ENCODE data around the gene LRRC8D.

LRRC8D gene

DNA sequence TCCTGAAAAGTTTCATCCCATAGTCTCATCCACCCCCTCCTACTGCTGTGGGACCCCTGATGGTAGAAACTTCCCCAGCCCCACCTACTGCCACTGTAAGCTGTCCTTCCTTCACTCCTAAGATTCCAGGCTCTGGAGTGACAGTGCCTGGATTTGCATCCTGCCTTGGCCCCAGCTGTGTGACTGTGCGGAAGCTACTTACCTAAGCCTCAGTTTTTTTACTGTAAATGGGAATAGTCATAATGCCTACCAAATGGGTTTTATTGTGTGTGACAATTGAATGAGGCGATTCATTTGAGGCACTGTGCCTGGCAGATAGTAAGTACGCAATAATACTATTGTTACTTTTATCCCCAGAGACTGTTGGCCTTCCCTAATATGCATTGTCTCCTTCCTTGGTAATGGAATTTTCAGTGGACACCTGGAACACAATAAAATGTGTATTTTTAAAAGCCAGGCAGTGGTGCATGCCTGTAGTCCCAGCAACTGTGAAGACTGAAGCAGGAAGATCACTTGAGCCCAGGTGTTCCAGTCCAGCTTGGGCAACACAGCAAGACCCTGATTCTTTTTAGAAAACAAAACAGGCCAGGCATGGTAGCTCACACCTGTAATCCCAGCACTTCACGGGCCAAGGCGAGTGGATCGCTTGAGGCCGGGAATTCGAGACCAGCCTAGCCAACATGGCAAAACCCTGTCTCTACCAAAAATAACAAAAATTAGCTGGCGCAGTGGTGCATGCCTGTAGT lies 119.0 kb downstream of the LRRC8D start:
- TF ChIP-seq GATA1 (IDR thresholded peaks at IDR 0.05; ENCODE audit: low read depth, low read length) (no peak), POLR2A (IDR thresholded peaks at IDR 0.05; ENCODE audit: low read length) (no peak)
- no peak for DNase-seq

GRCh38 chr1:89941110-89941766 lies 120.4 kb downstream of the LRRC8D start:
- peak; percentile 62 to 66 for DNase-seq
- TF ChIP-seq POLR2A (IDR thresholded peaks at IDR 0.05; ENCODE audit: low read length) (no peak), GATA1 (IDR thresholded peaks at IDR 0.05; ENCODE audit: low read depth, low read length) (no peak)

GRCh38 chr1:89942014-89942413 lies 121.2 kb downstream of the LRRC8D start:
- no peak for DNase-seq
- TF ChIP-seq POLR2A (IDR thresholded peaks at IDR 0.05; ENCODE audit: low read length) (no peak), GATA1 (IDR thresholded peaks at IDR 0.05; ENCODE audit: low read depth, low read length) (no peak)

- no peak for DNase-seq
These were observed 122.2 kb downstream of the LRRC8D start for GRCh38 chr1:89942825-89943658.

DNA sequence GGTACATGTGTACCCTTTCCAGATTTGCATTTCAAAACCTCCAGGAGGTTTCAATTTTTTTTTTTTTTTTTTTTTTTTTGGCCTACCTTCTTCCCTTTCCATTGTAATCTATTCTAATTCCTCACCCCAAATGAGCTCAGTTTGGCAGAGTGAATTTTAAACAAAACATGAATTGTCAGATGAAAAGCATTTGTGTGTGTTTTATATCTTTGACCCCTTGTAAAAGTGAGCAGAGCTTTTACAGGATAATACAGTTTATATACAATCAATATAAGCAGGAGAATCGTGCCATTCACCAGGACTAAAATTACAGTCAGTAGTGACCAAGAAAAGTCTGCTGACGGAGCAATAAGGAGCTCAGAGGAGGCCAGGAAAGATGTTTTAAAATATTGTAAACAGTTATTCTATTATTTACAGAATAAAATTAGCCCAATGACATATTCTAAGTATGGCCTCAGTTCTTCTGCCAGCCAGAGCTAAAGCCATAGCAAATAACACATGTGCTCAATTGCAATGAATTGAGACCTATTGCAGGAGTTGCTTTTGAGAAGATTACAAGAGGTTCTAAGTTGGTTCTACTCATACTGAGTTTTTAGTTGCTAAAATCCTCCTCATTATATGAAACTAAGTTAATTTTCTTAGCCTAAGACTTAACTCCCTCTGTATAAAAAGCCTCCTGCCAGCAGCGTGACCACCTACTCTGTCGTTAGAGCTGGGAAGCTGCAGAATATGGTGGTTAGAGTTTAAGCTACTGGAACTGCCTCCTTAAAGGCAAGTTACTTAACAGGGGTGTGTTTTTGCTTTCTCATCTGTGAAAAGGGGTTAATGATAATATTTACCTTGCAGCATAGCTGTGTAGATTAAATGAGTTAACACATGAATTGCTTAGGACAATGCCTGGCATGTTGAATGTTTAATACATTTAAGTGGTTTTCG lies 123.3 kb downstream of the LRRC8D start:
- no peak for TF ChIP-seq POLR2A (IDR thresholded peaks at IDR 0.05; ENCODE audit: low read length)
- TF ChIP-seq GATA1 (IDR thresholded peaks at IDR 0.05; ENCODE audit: low read depth, low read length) = no peak
- no peak for DNase-seq

More at GRCh38 chr1:89942825-89943658, 122.2 kb downstream of the LRRC8D start:
- TF ChIP-seq GATA1 (IDR thresholded peaks at IDR 0.05; ENCODE audit: low read depth, low read length) = no peak
- no peak for TF ChIP-seq POLR2A (IDR thresholded peaks at IDR 0.05; ENCODE audit: low read length)

GRCh38 chr1:89945852-89946476 lies 125.1 kb downstream of the LRRC8D start:
- TF ChIP-seq GATA1 (IDR thresholded peaks at IDR 0.05; ENCODE audit: low read depth, low read length) (no peak), POLR2A (IDR thresholded peaks at IDR 0.05; ENCODE audit: low read length) (no peak)
- peak; percentile 35 to 62 for DNase-seq

DNA sequence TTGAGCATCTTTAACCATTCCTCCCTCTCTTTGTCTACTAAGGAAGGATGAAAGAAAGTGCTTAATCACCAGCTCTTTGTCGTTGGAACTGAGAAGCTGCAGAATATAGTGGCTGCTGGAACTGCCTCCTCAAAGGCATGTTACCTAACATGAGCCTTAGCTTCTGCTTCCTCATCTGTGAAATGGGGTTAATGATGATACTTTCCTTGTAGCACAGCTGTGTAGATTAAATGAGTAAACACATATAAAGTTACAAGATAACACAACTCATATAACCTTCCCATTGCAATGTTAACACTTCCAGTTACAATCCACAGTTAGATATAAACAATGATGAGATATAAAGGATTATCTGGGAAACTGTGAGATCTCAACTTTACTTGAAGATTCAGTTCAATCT lies 125.7 kb downstream of the LRRC8D start:
- DNase-seq = no peak
- no peak for TF ChIP-seq GATA1 (IDR thresholded peaks at IDR 0.05; ENCODE audit: low read depth, low read length)

- TF ChIP-seq POLR2A (IDR thresholded peaks at IDR 0.05; ENCODE audit: low read length) (no peak), GATA1 (IDR thresholded peaks at IDR 0.05; ENCODE audit: low read depth, low read length) (no peak)
These were observed 128.0 kb downstream of the LRRC8D start for GRCh38 chr1:89948722-89949345.

DNA sequence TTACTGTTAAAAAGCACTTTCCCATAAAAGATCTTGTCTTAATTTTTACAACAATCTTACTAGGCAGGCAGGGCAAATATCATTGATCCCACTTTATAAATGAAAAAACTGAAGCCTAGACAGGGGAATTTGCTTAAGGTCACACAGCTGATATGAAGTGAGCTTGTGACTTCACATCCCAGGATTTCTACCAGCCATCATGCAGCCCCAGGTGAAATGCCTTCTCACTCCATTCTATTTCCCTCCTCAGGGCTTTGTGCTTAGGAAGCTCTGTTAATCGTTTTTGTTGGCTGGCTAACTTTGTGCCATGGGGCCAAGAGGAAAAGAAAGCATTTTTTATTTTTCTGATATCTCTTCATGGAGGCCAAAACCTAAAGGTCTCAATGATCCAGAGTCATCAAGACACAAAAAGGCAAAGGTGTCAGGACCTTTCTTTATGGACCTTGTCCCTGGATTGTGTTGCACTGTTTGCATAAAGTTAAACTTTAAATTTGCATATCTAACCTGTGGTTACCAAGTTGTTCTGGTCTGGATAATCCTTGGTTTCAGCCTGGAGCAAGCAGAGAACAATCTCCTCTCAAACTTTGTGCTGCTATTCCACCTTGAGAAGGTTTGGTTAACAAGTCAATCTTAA lies 129.3 kb downstream of the LRRC8D start:
- no peak for DNase-seq
- TF ChIP-seq POLR2A (IDR thresholded peaks at IDR 0.05; ENCODE audit: low read length) (no peak), GATA1 (IDR thresholded peaks at IDR 0.05; ENCODE audit: low read depth, low read length) (no peak)

More at GRCh38 chr1:89948722-89949345, 128.0 kb downstream of the LRRC8D start:
- DNase-seq = no peak

- DNase-seq = no peak
- no peak for TF ChIP-seq GATA1 (IDR thresholded peaks at IDR 0.05; ENCODE audit: low read depth, low read length)
- no peak for TF ChIP-seq POLR2A (IDR thresholded peaks at IDR 0.05; ENCODE audit: low read length)
These were observed 129.9 kb downstream of the LRRC8D start for GRCh38 chr1:89950703-89951102.

DNA sequence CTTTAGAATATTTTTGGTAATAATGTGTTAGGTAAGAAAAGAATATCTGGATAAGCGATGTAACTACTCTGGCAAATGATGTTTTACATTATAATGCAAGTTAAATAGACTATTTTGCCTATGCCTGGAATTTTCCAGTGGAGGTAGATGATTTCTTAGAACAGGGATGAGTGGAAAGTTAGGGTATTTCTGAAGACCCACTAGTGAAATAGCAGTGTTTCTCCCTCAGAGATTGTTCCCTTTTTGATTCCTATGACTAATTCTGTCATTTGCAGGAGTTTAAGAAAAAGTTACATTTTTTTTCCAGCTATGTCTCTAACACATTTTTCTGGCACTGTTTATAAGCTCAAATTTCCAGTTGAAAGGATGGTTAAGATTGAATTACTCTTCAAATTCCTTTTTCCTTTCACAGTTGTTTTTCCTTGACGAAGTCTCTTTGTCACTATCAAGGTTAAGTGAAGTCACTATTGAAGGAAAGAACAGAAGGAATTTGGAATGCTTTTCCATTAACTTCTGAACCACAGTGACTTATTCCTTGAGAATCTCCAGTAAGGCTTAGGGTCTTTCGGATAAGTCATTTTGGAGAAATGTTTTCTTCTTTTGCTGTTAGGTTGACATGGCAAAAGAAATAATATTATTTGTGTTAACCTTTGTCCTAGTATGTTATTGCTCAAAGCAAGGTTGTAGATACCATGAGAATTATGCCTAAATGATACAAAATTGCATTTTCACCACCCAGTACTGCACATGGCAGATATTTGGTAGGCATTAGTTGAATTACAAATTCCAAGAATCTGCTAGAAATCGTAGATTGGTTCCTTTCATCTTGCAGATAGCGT lies 131.2 kb downstream of the LRRC8D start:
- DNase-seq = no peak
- TF ChIP-seq POLR2A (IDR thresholded peaks at IDR 0.05; ENCODE audit: low read length) = no peak
- no peak for TF ChIP-seq GATA1 (IDR thresholded peaks at IDR 0.05; ENCODE audit: low read depth, low read length)
